A673 (cell line): Measurements from ENCODE around the gene ACCSL.

ENCODE experiments used
- EZH2 ChIP-seq: fragments of 200-600 bp; sonication (generic); IDR thresholded peaks from 2 replicates; pipeline ENCODE4 v1.6.1; 2017; ENCODE audit warnings: borderline replicate concordance, low read depth, mild to moderate bottlenecking, mixed read lengths, antibody characterized with exemption, low read length; ENCODE audit not compliant: poor library complexity, severe bottlenecking
- TF ChIP-seq, protein P1 (sequence below): fragments of 300-800, 200-600 bp; sonication (generic); conservative IDR thresholded peaks from 2 replicates; pipeline ENCODE4 v1.5.1; 2017; ENCODE audit warnings: low read depth, mild to moderate bottlenecking, antibody characterized with exemption, low read length, moderate library complexity, mixed read lengths

DNA sequence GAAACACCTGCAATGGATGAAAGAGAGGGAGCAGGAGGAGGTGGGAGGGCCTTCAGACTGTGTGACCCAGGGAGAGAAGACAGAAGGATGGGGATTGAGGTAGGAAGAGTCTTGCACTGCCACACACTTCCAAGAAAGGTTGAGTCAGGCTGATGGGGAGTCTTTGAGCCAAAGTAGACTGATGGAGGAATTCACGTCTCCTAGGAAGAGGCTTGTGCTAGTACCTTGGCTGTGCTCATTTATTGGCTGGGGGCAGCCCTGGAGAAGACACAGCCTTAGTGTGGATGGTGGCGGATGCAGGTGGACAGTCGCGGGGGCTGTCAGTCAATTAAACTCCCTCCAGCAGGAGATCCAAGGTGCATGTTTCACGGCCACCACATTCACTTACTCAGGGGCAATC lies 16.2 kb upstream of the ACCSL start:
- TF ChIP-seq, protein P1, sequence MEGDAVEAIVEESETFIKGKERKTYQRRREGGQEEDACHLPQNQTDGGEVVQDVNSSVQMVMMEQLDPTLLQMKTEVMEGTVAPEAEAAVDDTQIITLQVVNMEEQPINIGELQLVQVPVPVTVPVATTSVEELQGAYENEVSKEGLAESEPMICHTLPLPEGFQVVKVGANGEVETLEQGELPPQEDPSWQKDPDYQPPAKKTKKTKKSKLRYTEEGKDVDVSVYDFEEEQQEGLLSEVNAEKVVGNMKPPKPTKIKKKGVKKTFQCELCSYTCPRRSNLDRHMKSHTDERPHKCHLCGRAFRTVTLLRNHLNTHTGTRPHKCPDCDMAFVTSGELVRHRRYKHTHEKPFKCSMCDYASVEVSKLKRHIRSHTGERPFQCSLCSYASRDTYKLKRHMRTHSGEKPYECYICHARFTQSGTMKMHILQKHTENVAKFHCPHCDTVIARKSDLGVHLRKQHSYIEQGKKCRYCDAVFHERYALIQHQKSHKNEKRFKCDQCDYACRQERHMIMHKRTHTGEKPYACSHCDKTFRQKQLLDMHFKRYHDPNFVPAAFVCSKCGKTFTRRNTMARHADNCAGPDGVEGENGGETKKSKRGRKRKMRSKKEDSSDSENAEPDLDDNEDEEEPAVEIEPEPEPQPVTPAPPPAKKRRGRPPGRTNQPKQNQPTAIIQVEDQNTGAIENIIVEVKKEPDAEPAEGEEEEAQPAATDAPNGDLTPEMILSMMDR: no peak
- no peak for TF ChIP-seq EZH2
